Hindlimb muscle (tissue), 1 donor: ENCODE results near the gene RPUSD3. TPM values are rescaled to one million over a fixed set of nuclear protein-coding genes. Genes with fewer than 3 reads are reported as not detected.
A peak's percentile ranks its signal among the peaks of the same experiment; 100 is the strongest.

Experiments
- DNase-seq: peaks from one replicate; pipeline ENCODE4 v3.0.0-alpha.2; 2013
- polyA plus RNA-seq: library from polyadenylated mRNA; unstranded; fragments of 120-200 nt; gene quantifications from one replicate; pipeline ENCODE4 v1.2.1, GENCODE V29; 2013; ENCODE audit not compliant: insufficient read length

Gene RPUSD3
- polyA plus RNA-seq, 1 donor, result 31.2 TPM

DNA sequence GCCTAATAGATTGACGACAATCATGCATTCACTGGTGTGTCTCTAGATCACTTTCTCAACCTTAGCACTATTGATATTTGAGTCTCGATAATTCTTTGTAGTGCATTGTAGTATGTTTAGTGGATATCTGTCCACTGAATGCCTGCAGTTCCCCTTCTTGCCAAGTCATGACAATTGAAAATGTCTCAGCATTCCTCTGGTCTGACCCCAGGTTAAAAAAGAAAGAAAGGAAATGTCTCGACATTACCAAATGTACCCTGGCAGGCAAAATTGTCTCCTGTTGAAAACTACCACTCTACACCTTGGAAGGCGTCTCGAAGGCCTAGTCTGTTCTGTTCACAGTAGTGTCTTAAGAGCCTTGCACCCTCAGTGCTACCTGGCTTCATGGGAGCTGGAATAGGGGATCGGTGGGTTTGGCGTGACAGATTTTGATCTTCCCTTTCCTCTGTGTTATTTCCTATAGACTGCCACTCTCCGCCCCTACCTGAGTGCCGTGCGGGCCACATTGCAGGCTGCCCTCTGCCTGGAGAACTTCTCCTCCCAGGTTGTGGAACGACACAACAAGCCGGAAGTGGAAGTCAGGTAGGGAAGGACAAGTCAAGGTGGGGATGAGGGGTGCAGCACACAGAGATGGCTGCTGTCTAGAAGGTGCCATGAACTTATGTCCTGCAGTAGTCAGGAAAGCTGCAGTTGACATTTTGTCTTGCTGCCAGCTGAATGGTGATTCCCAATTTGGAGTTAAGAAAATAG lies 46.4 kb downstream of the RPUSD3 start:
- DNase-seq, result no peak

DNA sequence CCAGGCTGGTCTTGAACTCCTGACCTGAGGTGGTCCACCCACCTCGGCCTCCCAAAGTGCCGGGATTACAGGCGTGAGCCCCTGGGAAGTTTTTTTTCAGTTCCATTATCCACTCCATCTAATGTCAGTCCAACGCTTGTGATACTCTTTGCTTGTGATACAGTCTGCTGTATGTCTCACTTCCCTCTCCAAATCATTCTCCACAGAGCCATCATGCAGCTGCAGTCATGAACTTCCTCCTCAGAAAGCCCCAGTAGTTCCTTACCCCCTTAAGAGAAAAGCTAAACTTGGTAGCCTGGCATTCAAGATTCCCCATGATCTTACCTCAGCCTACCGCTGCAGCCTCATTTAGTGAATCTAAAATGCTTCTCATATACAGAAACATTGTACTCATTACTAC lies 48.6 kb downstream of the RPUSD3 start:
- no peak for DNase-seq

DNA sequence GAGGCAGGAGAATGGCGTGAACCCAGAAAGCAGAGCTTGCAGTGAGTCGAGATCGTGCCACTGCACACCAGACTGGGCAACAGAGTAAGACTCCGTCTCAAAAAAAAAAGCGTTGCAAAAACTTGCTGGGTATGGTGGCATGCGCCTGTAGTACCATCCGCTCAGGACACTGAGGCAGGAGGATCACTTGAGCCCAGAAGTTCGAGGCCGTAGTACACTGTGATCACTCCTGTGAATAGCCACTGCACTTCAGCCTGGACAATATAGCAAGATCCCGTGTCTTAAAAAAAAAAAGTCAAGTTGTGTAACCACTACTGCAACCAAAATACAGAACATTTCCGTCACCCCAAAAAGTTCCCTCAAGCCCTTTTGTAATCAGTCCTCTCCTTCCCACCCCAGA lies 49.4 kb downstream of the RPUSD3 start:
- DNase-seq, result no peak

DNA sequence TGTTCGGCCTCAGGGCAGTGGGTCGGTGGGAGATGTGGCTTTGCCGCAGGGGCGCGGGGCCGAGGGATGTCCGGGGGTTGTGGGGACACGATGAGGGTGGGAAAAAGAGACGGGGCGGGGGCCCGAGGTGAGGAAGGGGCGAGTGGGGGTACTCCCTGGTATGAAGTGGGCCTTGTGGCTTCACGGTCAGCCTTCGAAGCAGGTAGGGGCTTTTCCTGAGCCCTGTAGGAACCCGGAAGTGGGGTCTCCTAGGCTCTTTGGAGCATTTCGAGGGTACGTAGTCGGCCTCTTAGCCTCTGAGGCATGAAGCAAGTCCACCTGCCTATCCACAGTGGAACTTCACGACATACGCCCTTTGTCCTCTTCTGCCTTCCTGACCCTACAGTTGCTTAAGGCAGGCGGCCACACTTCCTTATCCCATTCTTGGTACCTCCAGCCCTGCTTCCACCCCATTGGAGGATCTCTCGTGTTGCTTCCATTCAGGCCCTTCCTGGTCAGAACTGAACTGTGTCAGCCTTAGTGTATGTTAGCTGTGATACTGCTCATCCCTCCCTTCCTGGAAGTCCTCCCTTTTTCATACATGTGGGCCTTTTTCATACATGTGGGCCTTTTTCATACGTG lies 50.5 kb downstream of the RPUSD3 start:
- DNase-seq, result no peak

DNA sequence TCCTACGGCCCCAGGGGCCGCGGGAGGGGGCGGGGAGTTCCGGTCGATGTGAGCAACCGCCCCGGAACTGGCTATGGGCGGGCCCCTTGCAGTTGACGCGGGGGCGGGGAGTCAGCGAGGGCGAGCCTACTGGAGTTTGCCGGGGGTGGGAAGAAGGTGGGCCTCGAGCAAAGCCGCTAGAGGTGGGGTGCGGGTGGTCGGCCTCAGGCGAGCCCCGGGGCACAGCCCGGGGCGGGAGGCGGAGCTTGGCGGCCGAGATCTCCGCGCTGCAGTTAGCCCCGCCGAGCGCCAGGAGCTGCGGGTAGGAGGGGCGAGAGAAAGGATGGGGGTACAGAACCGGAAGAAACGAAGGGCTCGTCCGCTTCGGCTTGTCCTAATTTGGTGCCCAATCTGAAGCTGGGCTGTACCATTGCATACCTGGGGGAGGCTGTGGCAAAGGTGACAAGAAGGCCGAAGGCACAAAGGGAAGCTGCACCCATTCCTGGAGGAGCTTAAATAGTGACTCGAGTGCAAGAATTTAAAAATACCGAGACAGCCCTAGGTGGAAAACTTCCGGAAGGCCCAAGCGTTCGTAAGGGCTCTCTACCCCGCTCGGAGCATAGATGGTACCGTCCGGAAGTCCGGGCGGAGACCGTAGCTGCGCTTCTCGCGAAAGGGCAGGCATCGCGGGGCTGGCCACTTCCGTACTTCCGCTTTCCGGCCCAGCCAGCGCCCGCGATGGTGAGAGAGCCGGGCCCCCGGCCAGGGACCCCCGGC lies 51.2 kb downstream of the RPUSD3 start, which contains the start of the genes ARPC4 and TADA3:
Gene ARPC4 (plus strand): TSS at position 678 of the 756 bp plus-strand sequence. CDS start 40 bp downstream, at position 718.
Gene TADA3 (minus strand): TSS at position 69 of the 756 bp plus-strand sequence. CDS start 1,007 bp downstream, outside the sequence.
- DNase-seq, result peak; percentile 94

DNA sequence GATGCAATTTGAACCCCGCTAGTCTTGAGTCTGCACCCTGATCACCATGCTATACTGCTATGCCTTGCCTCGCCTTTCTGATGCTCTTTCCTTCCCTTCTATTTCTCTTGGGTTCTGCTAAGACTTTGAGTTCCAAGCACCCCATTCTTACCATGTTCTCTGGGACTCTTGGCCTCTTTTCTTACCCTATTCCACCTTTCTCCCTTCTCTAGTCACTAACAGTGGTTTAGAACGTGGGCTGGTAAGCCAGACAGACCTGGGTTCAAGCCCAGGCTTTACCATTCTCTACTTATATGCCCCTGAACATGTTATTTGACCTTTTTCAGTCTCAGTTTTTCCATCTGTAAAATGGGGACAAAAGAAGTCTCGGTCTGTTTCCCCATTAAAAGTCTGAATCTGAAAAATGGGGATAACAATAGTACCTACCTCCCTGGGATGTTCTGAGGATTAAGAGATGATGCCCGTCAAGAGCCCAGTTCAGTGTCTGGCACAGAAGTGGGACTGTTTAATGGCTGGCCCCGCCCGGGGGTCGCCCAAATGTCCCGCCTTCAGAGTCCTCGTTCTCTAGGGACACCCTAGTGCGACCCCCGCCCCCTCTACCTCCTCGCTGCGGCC lies 51.9 kb downstream of the RPUSD3 start:
- no peak for DNase-seq

DNA sequence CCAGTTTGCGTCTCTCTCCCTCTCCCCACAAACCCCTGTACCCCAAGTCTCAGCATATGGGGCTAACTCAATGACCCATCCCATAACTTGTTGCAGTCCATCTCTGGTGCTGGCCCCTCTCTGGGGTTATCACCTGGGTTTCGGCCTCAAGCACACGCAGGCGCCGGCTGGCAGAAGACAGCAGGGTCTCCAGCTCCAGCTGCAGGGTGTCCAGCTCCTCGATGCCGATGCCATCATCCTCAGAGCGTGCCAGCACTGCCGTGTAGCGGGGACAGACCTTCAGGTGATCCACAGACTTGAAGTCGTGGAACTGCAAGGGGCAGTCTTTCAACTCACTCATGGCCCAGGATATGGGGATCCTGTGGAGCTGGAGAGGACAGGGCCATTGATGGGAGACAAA lies 52.7 kb downstream of the RPUSD3 start:
- DNase-seq, result no peak

Other genes starting within 250 kb of the RPUSD3 start
- gene MTMR14, start 194.5 kb downstream of the RPUSD3 start, polyA plus RNA-seq, result 22.3 TPM
- gene CPNE9, start 140.2 kb downstream of the RPUSD3 start, polyA plus RNA-seq, result not detected
- 13.3 TPM for gene BRPF1, start 112.3 kb downstream of the RPUSD3 start, polyA plus RNA-seq
- gene OGG1, start 94.1 kb downstream of the RPUSD3 start, polyA plus RNA-seq, result 33.1 TPM
- 17.4 TPM for gene CAMK1, start 74.1 kb downstream of the RPUSD3 start, polyA plus RNA-seq
- 68.8 TPM for gene TADA3, start 51.5 kb downstream of the RPUSD3 start, polyA plus RNA-seq
- gene ARPC4, start 50.9 kb downstream of the RPUSD3 start, polyA plus RNA-seq, result 73.9 TPM
- gene TTLL3, start 33.7 kb downstream of the RPUSD3 start, polyA plus RNA-seq, result 37.3 TPM
- gene CIDEC, start 36.2 kb upstream of the RPUSD3 start, polyA plus RNA-seq, result 2.7 TPM
- 31.6 TPM for gene JAGN1, start 46.6 kb upstream of the RPUSD3 start, polyA plus RNA-seq
- 3.1 TPM for gene IL17RE, start 58.8 kb upstream of the RPUSD3 start, polyA plus RNA-seq
- 16.8 TPM for gene IL17RC, start 73.1 kb upstream of the RPUSD3 start, polyA plus RNA-seq
- gene CRELD1, start 89.8 kb upstream of the RPUSD3 start, polyA plus RNA-seq, result 40.3 TPM
- gene PRRT3, start 108.4 kb upstream of the RPUSD3 start, polyA plus RNA-seq, result 2.0 TPM
- gene EMC3, start 142.8 kb upstream of the RPUSD3 start, polyA plus RNA-seq, result 36.2 TPM
- gene FANCD2, start 182.4 kb upstream of the RPUSD3 start, polyA plus RNA-seq, result 6.4 TPM